Urinary bladder (tissue), 4 donors: ENCODE data around the gene TFDP1. TPM values are rescaled to one million over a fixed set of nuclear protein-coding genes. Genes with fewer than 3 reads are reported as not detected.

Experiments
- DNase-seq: peaks from one replicate; pipeline ENCODE4 v3.0.0-alpha.2; 2015; ENCODE audit errors: extremely low spot score
- H3K27ac ChIP-seq: one replicate; pipeline ENCODE4 v1.5.1; 2013; ENCODE audit warnings: low read depth, mild to moderate bottlenecking, moderate library complexity
- H3K36me3 ChIP-seq: one replicate; pipeline ENCODE4 v1.6.1; 2013; ENCODE audit warnings: mild to moderate bottlenecking, moderate library complexity; ENCODE audit not compliant: insufficient read depth
- H3K4me1 ChIP-seq: one replicate; pipeline ENCODE4 v1.6.1; 2013; ENCODE audit warnings: mild to moderate bottlenecking, moderate library complexity; ENCODE audit not compliant: insufficient read depth
- H3K4me3 ChIP-seq: one replicate; pipeline ENCODE4 v1.5.1; 2013; ENCODE audit warnings: low read depth, low read length
- WGBS: extraction: QIAGEN DNeasy Blood & Tissue Kit; methylation state at CpG from one replicate; pipeline ENCODE4 v1.1.7; 2013; 5-methylcytosine and 5-hydroxymethylcytosine counted together
- polyA plus RNA-seq: library from polyadenylated mRNA; stranded (reverse); fragments of 200-250 nt; gene quantifications from one replicate; pipeline ENCODE4 v1.2.3, GENCODE V29; 2013
- total RNA-seq: library from RNA; depleted of rRNA; stranded (reverse); fragments of >200 nt; gene quantifications from one replicate; pipeline ENCODE4 v1.2.3, GENCODE V29; 2014
- donor health status: healthy with polysubstance abuse.
- donor health status: healthy.

The TFDP1 gene
- total and polyA plus RNA-seq, 2 donors: 33.6 to 44.4 TPM

- Histone ChIP-seq H3K4me3 (no peak overlapping the region), H3K36me3 (no peaks in the 10 kb centered on the region), H3K4me1 (no peaks in the 10 kb centered on the region), H3K27ac (no peak overlapping the region)
- no peak for DNase-seq
- WGBS: 90% methylated on average over 13 of the region's 13 CpGs
These were observed 18.7 kb downstream of the TFDP1 start for GRCh38 chr13:113603116-113603710.

- no peak for DNase-seq
- 93% methylated on average over 1 of the region's 1 CpG for WGBS
- Histone ChIP-seq H3K27ac (no peak overlapping the region), H3K4me3 (no peak overlapping the region), H3K4me1 (no peaks in the 10 kb centered on the region), H3K36me3 (no peaks in the 10 kb centered on the region)
These were observed 19.6 kb downstream of the TFDP1 start for GRCh38 chr13:113604186-113604585.

GRCh38 chr13:113605461-113605860, 20.9 kb downstream of the TFDP1 start:
- 98% methylated on average over 8 of the region's 8 CpGs for WGBS
- H3K4me3 ChIP-seq: no peak overlapping the region
- no peaks in the 10 kb centered on the region for H3K36me3 ChIP-seq
- H3K27ac ChIP-seq: no peak overlapping the region
- no peaks in the 10 kb centered on the region for H3K4me1 ChIP-seq
- no peak for DNase-seq

- H3K36me3 ChIP-seq: no peaks in the 10 kb centered on the region
- H3K27ac ChIP-seq: no peak overlapping the region
- no peaks in the 10 kb centered on the region for H3K4me1 ChIP-seq
- WGBS: 97% methylated on average over 34 of the region's 34 CpGs
- no peak for DNase-seq
- H3K4me3 ChIP-seq: no peak overlapping the region
These were observed 21.4 kb downstream of the TFDP1 start for GRCh38 chr13:113605866-113606438.

GRCh38 chr13:113607056-113607888, 22.7 kb downstream of the TFDP1 start:
- Histone ChIP-seq H3K27ac (no peak overlapping the region), H3K4me1 (no peaks in the 10 kb centered on the region), H3K36me3 (peaks cover 3% of the 10 kb centered on the region), H3K4me3 (no peak overlapping the region)
- 88% methylated on average over 28 of the region's 28 CpGs for WGBS
- no peak for DNase-seq

GRCh38 chr13:113607889-113608635, 23.5 kb downstream of the TFDP1 start:
- no peaks in the 10 kb centered on the region for H3K4me1 ChIP-seq
- DNase-seq: no peak
- 90% methylated on average over 25 of the region's 25 CpGs for WGBS
- no peak overlapping the region for H3K27ac ChIP-seq
- peaks cover 3% of the 10 kb centered on the region for H3K36me3 ChIP-seq
- no peak overlapping the region for H3K4me3 ChIP-seq

- H3K4me1 ChIP-seq: no peaks in the 10 kb centered on the region
- DNase-seq: no peak
- no peak overlapping the region for H3K4me3 ChIP-seq
- WGBS: 94% methylated on average over 22 of the region's 22 CpGs
- H3K36me3 ChIP-seq: peaks cover 3% of the 10 kb centered on the region
- no peak overlapping the region for H3K27ac ChIP-seq
These were observed 24.5 kb downstream of the TFDP1 start for GRCh38 chr13:113608967-113609533.

GRCh38 chr13:113609616-113610015, 25.1 kb downstream of the TFDP1 start:
- 95% methylated on average over 13 of the region's 13 CpGs for WGBS
- Histone ChIP-seq H3K4me3 (no peak overlapping the region), H3K36me3 (peaks cover 3% of the 10 kb centered on the region), H3K4me1 (no peaks in the 10 kb centered on the region), H3K27ac (no peak overlapping the region)
- no peak for DNase-seq

GRCh38 chr13:113610266-113610665, 25.7 kb downstream of the TFDP1 start:
- WGBS: 96% methylated on average over 19 of the region's 19 CpGs
- Histone ChIP-seq H3K4me1 (no peaks in the 10 kb centered on the region), H3K4me3 (no peak overlapping the region), H3K27ac (no peak overlapping the region), H3K36me3 (peaks cover 3% of the 10 kb centered on the region)
- no peak for DNase-seq

- H3K27ac ChIP-seq: no peak overlapping the region
- DNase-seq: no peak
- 93% methylated on average over 5 of the region's 5 CpGs for WGBS
- peaks cover 3% of the 10 kb centered on the region for H3K36me3 ChIP-seq
- H3K4me3 ChIP-seq: no peak overlapping the region
- H3K4me1 ChIP-seq: no peaks in the 10 kb centered on the region
These were observed 27.4 kb downstream of the TFDP1 start for GRCh38 chr13:113611996-113612395.

GRCh38 chr13:113612607-113613006, 28.1 kb downstream of the TFDP1 start:
- no peak overlapping the region for H3K27ac ChIP-seq
- H3K36me3 ChIP-seq: peaks cover 3% of the 10 kb centered on the region
- H3K4me1 ChIP-seq: no peaks in the 10 kb centered on the region
- no peak overlapping the region for H3K4me3 ChIP-seq
- 77% methylated on average over 10 of the region's 10 CpGs for WGBS
- DNase-seq: no peak

- DNase-seq: no peak
- 97% methylated on average over 16 of the region's 16 CpGs for WGBS
- Histone ChIP-seq H3K4me3 (no peak overlapping the region), H3K27ac (no peak overlapping the region), H3K4me1 (no peaks in the 10 kb centered on the region), H3K36me3 (peaks cover 3% of the 10 kb centered on the region)
These were observed 29.3 kb downstream of the TFDP1 start for GRCh38 chr13:113613789-113614379.

- Histone ChIP-seq H3K36me3 (peaks cover under 1% of the 10 kb centered on the region), H3K27ac (no peak overlapping the region), H3K4me3 (no peak overlapping the region), H3K4me1 (no peaks in the 10 kb centered on the region)
- DNase-seq: no peak
- WGBS: 85% methylated on average over 20 of the region's 20 CpGs
These were observed 31.8 kb downstream of the TFDP1 start for GRCh38 chr13:113616281-113616906.
